ENCODE measurements around the gene NANS.
A peak's percentile ranks its signal among the peaks of the same experiment; 100 is the strongest.
"Not testable (repeated sequence)": the region's sequence is repeated elsewhere in the genome, so short reads cannot be mapped to it uniquely, and the experiment has no call there.

Gene NANS, protein sequence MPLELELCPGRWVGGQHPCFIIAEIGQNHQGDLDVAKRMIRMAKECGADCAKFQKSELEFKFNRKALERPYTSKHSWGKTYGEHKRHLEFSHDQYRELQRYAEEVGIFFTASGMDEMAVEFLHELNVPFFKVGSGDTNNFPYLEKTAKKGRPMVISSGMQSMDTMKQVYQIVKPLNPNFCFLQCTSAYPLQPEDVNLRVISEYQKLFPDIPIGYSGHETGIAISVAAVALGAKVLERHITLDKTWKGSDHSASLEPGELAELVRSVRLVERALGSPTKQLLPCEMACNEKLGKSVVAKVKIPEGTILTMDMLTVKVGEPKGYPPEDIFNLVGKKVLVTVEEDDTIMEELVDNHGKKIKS

DNA sequence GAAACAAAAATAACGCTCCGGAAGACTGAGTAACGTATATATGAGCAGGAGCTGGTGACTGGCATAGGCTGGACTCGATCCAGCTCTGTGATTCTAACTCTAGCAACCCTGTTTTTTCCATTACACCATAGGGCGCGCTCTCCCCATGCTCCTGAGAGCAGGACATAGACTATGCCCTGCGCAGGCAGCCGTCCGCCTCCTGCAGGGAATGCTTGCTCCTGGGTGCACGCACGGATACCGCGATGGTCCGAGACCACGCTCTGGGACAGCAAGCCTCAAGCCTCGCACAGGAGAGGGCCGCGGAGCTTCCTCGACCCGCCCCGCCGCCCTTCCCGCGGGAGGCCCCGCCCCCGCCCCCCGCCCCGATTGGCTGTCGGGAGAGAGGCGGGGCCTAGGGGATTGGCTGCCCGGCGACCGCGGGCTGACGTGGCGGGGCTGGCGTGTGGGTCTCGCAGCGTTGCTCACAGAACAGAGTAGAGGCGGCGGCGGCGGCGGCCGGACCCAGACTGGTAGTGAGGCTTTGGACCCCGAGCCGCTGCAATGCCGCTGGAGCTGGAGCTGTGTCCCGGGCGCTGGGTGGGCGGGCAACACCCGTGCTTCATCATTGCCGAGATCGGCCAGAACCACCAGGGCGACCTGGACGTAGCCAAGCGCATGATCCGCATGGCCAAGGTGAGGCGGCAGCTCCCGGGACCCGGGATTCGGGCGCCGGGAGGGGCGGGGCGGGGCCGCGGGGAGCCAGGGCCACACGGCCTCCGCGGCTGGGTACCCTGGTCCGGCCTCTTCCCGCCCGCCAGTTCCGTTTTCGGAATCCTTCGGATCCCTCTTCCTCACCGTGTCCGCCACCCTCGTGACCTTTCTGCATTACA lies at the start of gene NANS:
Gene NANS, plus strand, starts transcription at position 464 of the 869 bp plus-strand sequence. Its CDS starts 77 bp downstream, at position 541.
- peak; percentile 50 for DNase-seq

DNA sequence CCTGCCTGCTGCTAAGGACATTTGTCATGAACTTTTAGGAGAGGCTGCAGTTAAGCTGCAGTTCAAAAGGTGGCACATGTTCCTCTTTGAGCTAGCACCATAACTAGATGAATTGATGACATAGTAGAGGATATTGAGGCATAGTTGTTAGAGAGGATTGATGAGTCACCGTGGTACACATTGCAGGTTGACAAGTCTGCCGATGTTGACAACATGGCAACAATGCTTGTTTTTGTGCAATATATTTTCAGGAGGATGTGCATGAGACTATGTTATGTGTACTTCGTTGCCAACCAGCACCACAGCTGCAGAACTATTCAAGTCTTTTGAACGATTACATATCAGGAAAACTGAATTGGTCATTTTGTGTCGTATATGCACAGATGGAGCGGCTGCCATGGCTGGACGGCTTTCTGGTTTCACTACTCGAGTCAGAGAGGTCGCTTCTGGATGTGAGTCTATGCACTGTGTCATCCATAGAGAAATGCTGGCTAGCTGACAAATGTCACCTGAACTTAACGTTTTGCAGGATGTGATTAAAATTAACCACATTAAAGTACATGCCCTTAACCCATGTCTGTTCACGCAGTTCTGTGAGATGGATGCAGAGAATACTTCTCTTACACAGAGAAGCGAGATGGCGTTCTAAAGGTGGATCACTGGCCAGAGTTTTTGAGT lies 49.1 kb upstream of the NANS start:
- no peak for DNase-seq

DNA sequence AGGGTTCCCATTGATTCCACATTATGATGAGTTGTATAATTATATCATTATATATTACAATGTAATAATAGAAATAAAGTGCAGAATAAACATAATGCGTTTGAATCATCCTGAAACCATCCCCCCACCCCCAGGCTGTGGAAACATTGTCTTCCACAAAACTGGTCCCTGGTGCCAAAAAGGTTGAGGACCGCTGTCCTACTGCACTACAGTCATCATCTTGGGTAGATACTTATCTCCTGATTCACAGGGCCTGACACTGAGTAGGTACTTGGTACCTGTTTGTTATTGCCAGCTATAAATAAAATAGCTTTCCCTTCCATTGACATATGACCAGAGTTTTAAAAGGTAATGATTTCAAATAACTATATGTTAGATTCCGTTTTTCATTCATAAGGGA lies 47.8 kb upstream of the NANS start:
- no peak for DNase-seq

DNA sequence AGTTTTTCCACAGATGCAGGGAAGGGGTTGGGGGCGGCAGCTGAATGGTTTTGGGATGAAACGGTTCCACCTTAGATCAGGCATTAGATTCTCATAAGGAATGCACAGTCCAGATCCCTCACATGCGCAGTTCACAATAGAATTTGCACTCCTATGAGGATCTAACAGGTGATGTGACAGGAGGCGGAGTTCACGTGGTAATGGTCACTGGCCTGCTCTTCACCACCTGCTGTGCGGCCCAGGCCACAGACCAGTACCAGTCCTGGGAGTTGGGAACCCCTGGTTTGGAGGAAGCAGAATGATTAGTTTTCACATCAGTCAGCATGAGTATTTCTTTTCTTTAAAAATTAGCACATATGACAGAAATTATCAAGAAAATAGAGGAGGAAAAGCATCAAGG lies 47.1 kb upstream of the NANS start:
- no peak for DNase-seq

DNA sequence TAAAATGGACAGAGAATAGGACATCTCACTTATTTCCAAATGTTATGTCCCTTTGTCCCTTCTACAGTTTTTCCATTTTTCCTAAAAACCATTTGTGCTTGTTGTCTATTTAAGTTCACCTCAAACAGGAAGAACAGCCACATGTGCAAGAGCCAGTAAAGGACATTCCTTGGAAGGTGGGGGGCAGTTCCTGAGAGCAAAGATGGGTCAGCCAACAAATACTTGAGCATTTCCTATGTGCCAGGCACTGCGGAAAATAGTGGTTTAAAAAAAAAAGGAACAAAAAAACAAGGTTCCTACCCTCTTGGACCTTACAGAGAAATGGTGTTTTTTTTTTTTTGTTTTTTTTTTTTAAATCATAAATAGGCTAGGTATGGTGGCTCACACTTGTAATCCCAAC lies 46.6 kb upstream of the NANS start:
- DNase-seq = no peak

DNA sequence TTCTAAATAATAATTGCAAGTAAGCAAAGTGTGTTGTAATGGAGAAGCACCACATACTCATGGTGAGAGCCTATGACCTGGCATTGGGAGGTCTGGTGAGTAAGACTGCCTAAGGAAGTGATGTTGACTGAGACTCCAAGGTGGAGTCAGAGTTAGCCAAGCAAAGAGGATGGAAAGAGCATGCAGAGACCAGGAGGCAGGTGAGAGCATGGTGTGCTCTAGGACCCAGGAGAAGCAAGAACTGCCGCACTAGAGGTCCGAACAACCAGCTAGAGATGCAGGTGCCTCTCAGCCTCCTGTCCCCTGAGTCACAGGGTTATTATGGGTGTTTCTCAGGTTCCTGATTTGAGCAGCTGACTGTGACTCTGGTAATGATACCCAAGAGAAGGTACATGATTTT lies 46.1 kb upstream of the NANS start:
- DNase-seq = no peak

DNA sequence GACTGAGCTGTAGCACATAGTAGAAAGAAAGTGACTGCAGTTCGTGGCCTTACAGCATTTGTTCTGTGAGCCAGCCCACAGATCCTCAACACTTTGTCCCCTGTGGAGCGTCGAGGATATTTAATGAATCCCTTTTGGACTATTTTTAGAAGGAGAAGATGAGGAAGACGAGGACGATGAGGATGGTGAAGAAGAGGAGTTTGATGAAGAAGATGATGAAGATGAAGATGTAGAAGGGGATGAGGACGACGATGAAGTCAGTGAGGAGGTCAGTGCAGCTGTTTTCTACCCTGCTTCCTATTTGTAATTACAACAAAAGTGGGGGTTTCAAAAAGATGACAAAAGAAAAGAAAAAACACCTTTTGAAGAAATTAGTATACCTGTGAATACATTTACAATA lies 45.4 kb upstream of the NANS start:
- DNase-seq = no peak

DNA sequence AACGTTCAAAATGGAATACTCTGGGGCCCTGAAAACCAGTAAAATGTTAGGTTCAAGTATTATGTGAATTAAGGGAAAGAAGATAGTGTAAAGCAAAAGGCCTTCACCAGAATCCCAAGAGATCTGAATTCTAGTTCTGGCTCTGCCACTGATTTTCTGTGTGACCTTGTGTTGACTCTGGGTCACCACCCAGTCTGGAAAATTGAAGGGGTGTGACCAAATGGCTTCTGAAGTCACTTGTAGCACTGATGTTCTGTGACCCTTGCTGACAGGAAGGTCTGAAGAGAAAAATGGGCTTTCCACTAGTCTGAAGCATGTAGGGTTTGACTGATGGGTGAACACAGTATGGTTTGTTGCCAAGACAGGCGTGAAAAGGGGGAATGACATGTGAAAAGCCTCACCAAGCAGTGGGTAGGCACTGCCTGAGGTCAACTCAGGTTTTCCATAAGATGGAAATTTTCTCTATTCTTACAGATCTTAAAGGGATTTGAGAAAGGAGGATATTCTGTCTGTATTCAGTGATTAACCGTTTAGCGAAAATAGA lies 40.3 kb upstream of the NANS start:
- no peak for DNase-seq

DNA sequence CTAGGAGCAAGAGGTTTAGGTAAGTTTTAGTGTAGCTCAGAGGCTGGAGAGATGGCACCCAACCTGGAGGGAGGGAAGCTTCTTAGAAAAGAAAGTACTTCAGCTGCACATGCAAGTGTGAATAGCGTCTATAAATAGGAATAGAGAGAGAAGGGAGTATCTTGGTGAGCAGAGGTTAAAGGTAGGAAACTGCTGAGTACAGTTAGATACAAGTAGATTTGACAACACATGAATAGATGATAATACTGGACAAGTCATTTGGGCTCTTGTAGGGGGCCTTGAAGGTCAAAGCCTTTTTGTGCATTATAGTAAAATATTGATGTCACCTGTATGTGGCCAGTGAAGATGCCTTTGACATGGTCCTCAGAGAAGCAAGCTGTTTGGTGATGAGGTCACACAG lies 39.2 kb upstream of the NANS start:
- DNase-seq = no peak

DNA sequence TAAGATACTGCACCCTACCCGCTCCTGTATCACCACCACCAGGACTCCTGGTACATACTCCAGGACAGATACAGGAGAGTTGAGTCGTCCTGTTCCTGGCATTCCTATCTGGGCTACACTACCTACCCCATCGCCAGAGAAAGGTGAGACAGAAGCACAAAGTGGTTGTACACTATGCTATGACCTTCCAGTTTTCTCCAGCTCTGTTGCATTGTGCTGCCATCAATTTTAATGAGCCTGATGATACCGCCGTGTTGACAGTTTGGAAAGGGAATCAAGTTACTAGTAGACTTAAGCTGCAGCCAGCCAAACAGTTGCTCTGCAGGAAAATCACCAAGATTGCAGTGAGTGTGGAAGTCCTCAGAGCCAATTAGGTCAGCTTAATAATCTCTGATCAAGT lies 38.2 kb upstream of the NANS start:
- no peak for DNase-seq

DNA sequence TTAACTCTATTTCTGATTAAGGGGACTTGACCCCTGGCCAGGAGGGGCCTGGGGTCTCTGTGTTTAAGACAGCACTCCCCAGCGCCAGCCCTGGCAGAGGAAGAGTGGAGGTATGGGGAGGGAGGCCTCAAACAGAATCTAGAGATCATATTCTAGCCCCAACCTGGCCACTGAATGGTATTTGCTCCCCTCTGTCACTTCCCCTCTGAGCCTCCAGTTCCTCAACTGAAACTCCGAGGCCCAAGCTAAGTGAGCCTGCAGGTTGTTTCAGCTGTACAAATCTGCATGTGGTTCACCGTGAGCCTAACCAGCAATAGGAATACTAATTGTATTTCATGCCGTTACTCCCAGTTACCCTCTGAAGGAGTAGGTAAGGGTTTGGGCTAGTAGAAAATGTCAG lies 37.4 kb upstream of the NANS start:
- no peak for DNase-seq

DNA sequence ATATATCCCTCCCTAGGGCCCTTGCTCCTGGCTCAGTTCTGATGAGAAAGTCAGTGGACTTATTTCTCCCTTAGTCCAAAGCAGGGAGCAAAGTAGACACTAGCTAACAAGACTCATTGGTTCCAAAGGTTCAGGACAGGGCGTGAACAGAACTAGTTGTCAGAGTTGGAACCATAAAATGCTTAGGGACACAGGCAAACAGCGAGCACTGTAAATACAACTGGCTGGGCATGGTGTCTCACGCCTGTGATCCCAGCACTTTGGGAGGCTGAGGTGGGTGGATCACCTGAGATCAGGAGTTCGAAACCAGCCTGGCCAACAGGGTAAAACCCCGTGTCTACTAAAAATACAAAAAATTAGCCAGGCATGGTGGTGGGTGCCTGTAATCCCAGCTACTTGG lies 36.7 kb upstream of the NANS start:
- DNase-seq = not testable (repeated sequence)

DNA sequence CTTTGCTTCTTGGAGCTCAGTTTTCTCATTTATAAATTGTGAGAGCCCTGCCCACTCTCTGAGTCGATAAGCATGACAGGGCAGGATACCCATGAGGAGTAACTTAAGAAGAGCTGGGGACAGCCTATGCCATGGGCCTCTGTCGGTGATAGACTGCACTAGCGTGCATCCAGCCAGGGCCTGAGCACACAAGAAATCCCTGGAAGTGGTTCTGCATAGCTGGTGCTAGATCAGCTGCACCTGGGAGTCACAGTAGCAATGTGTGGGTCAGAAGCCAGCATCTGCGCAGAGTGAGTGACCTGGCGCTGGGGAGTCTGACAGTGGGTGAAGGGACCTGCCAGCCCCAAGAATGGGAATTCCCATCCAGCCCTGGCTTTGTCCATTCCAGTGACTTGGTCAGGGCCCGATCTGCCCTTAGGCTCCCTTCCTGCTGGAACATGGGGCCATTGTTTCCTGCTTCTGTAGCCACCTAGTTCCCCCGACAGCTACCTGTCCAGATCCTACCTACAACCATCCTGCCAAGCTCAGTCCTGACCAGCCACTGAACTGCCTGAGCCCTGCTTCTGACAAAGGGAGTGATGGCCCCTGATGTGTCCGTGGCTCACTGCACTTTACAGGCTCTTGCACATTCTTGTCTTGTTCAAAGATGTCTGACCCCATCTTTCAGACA lies 35.9 kb upstream of the NANS start:
- DNase-seq = no peak

DNA sequence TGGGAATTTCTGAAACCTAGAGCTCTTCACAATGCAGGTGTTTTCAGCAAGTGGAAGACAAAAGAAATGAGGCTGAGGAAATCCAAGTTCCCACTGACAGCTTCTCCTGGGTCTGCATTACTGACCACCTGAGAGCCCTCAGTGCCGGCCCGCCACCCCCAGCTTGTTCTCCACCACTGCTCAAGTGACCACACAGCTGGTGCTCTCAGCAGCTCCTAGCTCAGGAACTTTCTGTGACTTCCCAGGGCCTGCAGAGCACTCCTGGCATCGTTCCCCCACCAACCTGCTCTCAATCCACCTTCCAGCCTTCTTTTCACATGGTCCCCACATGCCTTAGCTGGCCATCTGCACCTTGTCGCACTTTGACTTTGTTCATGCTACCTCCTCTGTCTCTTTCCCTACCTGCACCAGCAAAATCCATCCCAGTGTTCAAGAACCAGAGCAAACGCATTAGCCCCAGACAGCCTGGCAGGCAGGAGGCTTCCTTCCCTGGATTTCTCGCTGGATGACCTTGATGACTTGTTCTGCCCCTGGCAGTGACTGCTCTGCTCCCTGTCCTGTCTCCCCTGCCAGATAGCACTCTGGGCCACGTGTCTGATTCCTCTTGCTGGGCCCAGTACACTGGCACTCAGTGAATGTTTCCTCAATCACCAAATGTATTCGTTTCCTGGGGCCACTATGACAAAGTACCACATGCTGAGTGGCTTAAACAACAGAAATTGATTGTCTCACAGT lies 35.1 kb upstream of the NANS start:
- DNase-seq = no peak

DNA sequence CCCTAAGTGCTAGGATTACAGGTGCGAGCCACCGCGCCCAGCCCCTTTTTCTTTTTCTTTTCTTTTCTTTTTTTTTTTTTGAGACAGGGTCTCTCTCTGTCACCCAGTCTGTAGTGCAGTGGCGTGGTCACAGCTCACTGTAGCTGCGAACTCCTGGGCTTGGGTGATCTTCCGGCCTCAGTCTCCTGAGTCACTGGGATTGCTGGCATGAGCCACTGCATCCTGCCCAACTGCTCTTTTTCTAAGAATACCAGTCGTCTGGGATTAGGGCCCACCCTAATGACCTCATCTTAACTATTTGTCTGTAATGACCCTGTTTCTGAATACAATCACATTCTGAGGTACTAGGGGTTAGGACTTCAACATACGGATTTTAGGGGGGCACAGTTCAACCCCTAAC lies 34.1 kb upstream of the NANS start:
- DNase-seq = no peak

DNA sequence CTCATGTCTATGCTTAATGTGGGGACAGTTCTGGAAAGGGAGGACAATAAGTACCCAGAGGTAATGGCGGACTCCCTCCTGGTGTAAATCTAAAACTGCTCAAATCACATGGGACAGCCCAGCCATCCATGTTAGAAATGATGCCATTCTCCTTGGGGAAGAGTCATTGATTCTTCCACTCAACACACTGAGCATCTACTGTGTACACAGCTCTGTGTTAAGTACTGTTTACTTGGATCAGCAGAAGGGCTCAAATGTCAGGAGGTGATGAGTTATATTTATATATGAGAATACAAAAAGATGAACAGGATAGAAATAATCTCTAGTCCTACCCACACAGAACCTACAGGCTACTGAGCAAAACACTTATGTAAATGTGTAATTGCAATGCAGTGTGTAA lies 31.8 kb upstream of the NANS start:
- DNase-seq = no peak

DNA sequence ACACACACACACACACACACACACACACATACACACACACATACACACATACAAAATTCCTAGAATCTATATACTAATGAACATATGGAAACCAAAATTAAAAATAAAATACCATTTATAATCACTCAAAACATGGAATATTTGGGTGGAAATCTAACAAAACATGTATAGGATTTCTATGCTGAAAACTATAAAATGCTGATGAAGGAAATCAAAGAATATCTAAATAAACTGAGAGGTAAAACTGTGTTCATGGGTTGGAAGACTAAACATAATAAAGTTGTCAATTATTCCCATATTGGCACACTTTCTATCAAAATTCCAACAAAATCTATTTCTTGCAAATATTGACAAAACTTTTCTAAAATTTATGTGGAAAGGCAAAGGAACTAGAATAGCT lies 25.4 kb upstream of the NANS start:
- no peak for DNase-seq

DNA sequence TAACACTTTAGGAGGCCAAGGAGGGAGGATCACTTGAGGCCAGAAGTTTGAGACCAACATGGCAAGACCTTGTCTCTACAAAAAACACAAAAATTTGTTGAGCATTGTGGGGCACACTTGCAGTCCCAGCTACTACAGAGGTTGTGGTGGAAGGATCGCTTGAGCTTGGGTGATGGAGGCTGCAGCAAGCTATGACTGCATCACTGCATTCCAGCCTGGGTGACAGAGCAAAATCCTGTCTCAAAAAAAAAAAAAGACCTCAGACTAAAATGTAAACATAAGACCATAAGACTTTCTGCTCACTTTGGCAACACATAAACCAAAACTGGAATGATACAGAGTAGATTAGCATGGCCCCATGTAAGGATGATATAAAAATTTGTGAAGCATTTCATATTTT lies 24.6 kb upstream of the NANS start:
- DNase-seq = no peak

DNA sequence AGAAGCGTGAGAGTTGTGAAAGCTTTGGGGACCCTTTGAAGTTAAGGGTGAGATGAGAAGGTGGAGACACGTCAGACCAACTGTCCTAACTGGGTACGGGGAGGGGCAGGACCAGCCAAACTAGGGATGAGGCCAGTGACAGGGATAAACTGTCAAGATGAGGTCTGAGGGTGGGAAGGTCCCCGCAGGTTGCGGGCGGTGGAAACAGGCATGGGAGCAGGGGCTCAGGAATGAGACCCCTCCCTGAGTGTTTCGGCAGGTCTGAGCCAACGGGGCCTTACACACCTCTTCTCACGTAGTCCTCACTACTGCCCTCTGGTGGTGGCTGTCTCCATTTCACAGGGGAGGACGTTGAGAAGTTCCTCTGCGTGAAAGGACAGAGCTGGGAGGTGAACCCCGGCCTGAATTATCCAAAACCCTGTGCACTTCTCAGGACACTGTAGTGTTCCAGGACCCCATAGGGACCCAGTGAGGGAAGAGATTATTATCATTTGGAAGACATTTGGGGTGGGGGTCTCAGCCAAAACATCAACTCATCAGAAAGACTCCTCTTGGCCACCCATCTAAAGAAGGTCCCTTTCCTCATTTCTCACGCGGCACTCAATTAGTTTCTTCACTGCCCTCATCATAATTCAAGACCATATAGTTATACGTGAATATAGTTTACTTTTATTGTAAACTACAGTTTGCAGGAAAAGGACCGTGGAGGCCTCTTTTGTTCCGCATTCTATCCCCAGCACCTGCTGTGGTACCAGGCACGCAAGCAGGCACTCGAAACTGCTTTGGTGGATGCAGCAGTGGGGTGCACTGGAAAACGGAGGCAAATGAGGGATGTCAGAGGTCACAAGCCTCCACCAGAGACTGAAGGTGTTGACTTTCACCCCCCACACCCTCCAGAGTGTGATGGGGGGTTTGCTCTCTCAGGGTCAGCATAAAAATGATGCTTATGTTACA lies 21.7 kb upstream of the NANS start:
- no peak for DNase-seq

DNA sequence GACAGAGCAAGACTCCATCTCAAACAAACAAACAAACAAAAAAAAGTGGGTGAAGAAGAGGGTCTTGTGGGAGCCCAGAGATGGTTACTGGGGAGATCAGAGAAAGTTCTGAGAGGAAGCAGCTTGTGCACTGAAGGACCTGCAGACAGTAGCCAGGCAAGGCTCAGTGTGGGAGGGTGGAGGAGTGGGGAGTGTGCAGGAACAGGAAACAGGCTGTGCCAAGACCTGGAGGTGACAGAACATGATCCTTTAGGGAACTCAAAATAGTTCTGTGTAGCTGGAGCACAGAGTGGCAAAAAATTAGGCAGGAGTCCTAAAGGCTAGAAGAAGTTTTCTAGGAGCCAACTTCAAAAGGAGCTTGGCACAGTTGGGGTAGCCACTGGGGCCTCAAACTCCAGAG lies 19.2 kb upstream of the NANS start:
- no peak for DNase-seq

DNA sequence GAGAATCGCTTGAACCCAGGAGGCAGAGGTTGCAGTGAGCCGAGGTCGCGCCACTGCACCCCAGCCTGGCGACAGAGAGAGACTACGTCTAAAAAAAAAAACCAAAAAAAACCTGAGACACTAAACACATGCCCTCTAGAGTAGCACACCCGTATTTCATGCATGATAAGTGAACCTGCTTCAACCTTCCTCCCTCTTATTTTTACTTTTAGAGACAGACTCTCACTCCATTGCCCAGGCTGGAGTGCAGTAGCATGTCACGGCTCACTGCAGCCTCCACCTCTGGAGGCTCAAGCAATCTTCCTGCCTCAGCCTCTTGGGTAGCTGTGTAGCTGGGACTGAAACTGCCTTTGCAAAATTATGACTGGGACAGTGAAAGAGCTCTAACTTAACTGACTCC lies 17.6 kb upstream of the NANS start:
- no peak for DNase-seq
